GM21360 (cell line): ENCODE measurements around the gene STK35.
A peak's percentile ranks its signal among the peaks of the same experiment; 100 is the strongest.

Experiments
- ATAC-seq: cut with Tn5 transposase; IDR thresholded peaks from one replicate; pipeline ENCODE4 v1.9.1; 2021; ENCODE audit warnings: mild to moderate bottlenecking, moderate library complexity; ENCODE audit not compliant: unreplicated experiment

STK35 gene

GRCh38 chr20:2101057-2101864 is at the start of gene STK35:
TSS of gene STK35 (plus strand) at chr20:2101827. CDS start at chr20:2101882, 55 bp downstream.
- peak; percentile 31 for ATAC-seq

GRCh38 chr20:2051946-2052345 is 49.7 kb upstream of the STK35 start:
- ATAC-seq, result no peak

- no peak for ATAC-seq
Measured at GRCh38 chr20:2052741-2053140, 48.9 kb upstream of the STK35 start.

- ATAC-seq, result no peak
Measured at GRCh38 chr20:2053615-2054014, 48.0 kb upstream of the STK35 start.

- ATAC-seq, result no peak
Measured at GRCh38 chr20:2054911-2055310, 46.7 kb upstream of the STK35 start.

GRCh38 chr20:2059411-2059810 is 42.2 kb upstream of the STK35 start:
- ATAC-seq, result no peak

- no peak for ATAC-seq
Measured at GRCh38 chr20:2065099-2065498, 36.5 kb upstream of the STK35 start.

GRCh38 chr20:2066461-2067122 is 35.0 kb upstream of the STK35 start:
- ATAC-seq, result no peak

- no peak for ATAC-seq
Measured at GRCh38 chr20:2080532-2081224, 20.9 kb upstream of the STK35 start.

GRCh38 chr20:2084703-2085102 is 16.9 kb upstream of the STK35 start:
- ATAC-seq, result no peak

GRCh38 chr20:2086177-2086979 is 15.2 kb upstream of the STK35 start:
- no peak for ATAC-seq

GRCh38 chr20:2086980-2087377 is 14.6 kb upstream of the STK35 start:
- no peak for ATAC-seq

GRCh38 chr20:2088891-2089290 is 12.7 kb upstream of the STK35 start:
- no peak for ATAC-seq

GRCh38 chr20:2089447-2089846 is 12.2 kb upstream of the STK35 start:
- ATAC-seq, result no peak

- no peak for ATAC-seq
Measured at GRCh38 chr20:2093159-2093781, 8.4 kb upstream of the STK35 start.

- ATAC-seq, result no peak
Measured at GRCh38 chr20:2093883-2094282, 7.7 kb upstream of the STK35 start.

- ATAC-seq, result peak; percentile 73
Measured at GRCh38 chr20:2101865-2102584, 398 bp downstream of the STK35 start.

- ATAC-seq, result peak; percentile 48
Measured at GRCh38 chr20:2102585-2103460, 1.2 kb downstream of the STK35 start.
